Measurements from ENCODE around the gene PLA2G2C.

GRCh38 chr1:20165522-20165951, 20.8 kb downstream of the PLA2G2C start:
- no peak for TF ChIP-seq HDGF (IDR thresholded peaks at IDR 0.05; ENCODE audit: borderline replicate concordance)
- TF ChIP-seq L3MBTL2 (conservative IDR thresholded peaks at IDR 0.05), result no peak
- TF ChIP-seq ZNF384 (IDR thresholded peaks at IDR 0.05), result no peak
- TF ChIP-seq FOXM1 (IDR thresholded peaks at IDR 0.05; ENCODE audit: borderline replicate concordance), result no peak
- TF ChIP-seq NFRKB (IDR thresholded peaks at IDR 0.05), result no peak
